K562 (cell line): Measurements from ENCODE around the gene ANXA8. TPM values are rescaled to one million over a fixed set of nuclear protein-coding genes. Genes with fewer than 3 reads are reported as not detected.
A peak's percentile ranks its signal among the peaks of the same experiment; 100 is the strongest.

ENCODE experiments used
- ATAC-seq: fragments of 200-7000 bp; cut with Tn5 transposase; 3 replicates; pipeline ENCODE4 v1.9.1; 2020; ENCODE audit warnings: moderate library complexity
- BruUV-seq: library from RNA; stranded (reverse); fragments of 400-500 nt; replicated peaks from 2 replicates; lab custom pipeline; 2021; lab: Mats Ljungman, UMichigan
- CTCF ChIA-PET: fragments of 300-600 bp; formaldehyde crosslinking; extraction: SDS; loops from one replicate; lab custom pipeline; 2021; ENCODE audit warnings: low intra/inter-chr PET ratio; lab: Yijun Ruan, JAX
- POLR2A ChIA-PET: fragments of 300-600, 350-650 bp; sonication (Branson Sonifier 250); formaldehyde crosslinking; extraction: SDS; loops from one replicate; lab custom pipeline; 2021; ENCODE audit warnings: antibody characterized with exemption, inconsistent platforms; lab: Yijun Ruan, JAX
- DNase-seq, 4 experiments: peaks; one replicate each; pipeline versions ENCODE4 v3.0.0 to v3.0.0-alpha.2; 2011 to 2018; ENCODE audit warnings: low spot score in 3 of 4, mixed read lengths in 3 of 4; ENCODE audit errors: extremely low read depth in 1 of 4
- FAIRE-seq: peaks from 2 replicates; lab custom pipeline; 2011; peaks lifted over from hg19 to GRCh38; lab: Jason Lieb, UNC
- H2AFZ ChIP-seq: 2 replicates; pipeline ENCODE4 v1.6.0; 2011; ENCODE audit warnings: low read depth, low read length, control low read depth, inconsistent platforms
- H3K27ac ChIP-seq: fragments of 200-600 bp; 3 replicates; pipeline ENCODE4 v1.8.0; 2011; ENCODE audit warnings: low read depth, mild to moderate bottlenecking, control low read depth, inconsistent platforms, low read length, moderate library complexity, mixed read lengths; ENCODE audit errors: extremely low read depth
- H3K27me3 ChIP-seq, 2 experiments: fragments of 300-600 bp in 1 of 2; 2 replicates in 1 of 2; 3 replicates in 1 of 2; pipeline versions ENCODE4 v1.6.0 to v1.8.0; 2011; ENCODE audit warnings: inconsistent platforms in 2 of 2, low read length in 2 of 2, mild to moderate bottlenecking in 1 of 2, mixed read lengths in 1 of 2, moderate library complexity in 1 of 2; ENCODE audit not compliant: control insufficient read depth in 2 of 2, insufficient read depth in 2 of 2
- H3K36me3 ChIP-seq: fragments of 300-600 bp; 3 replicates; pipeline ENCODE4 v1.8.0; 2011; ENCODE audit warnings: mild to moderate bottlenecking, low read length, inconsistent platforms; ENCODE audit not compliant: control insufficient read depth, insufficient read depth
- H3K4me1 ChIP-seq, 2 experiments: fragments of 200-600 bp in 1 of 2; replicated peaks in 1 of 2; 2 replicates in 1 of 2; 3 replicates in 1 of 2; pipeline versions ENCODE4 v1.5.1 to v1.8.0; 2011; ENCODE audit warnings: inconsistent platforms in 2 of 2, low read length in 2 of 2, mild to moderate bottlenecking in 1 of 2, mixed read lengths in 1 of 2, moderate library complexity in 1 of 2; ENCODE audit not compliant: control insufficient read depth in 2 of 2, insufficient read depth in 2 of 2
- H3K4me2 ChIP-seq: 2 replicates; pipeline ENCODE4 v1.6.1; 2011; ENCODE audit warnings: low read length, control low read depth, inconsistent platforms, mixed read lengths; ENCODE audit not compliant: insufficient read depth
- H3K4me3 ChIP-seq: fragments of 200-600 bp; sonication (generic), shearing (Covaris generic); 2 replicates; pipeline ENCODE4 v1.5.1; 2016; ENCODE audit warnings: control low read depth, inconsistent platforms
- H3K79me2 ChIP-seq: fragments of 200-600 bp; 3 replicates; pipeline ENCODE4 v1.8.0; 2011; ENCODE audit warnings: low read length, inconsistent platforms; ENCODE audit not compliant: control insufficient read depth, insufficient read depth
- H3K9ac ChIP-seq, 2 experiments: 2 replicates each; pipeline versions ENCODE4 v1.6.0 to v1.6.1; 2011; ENCODE audit warnings: low read depth in 2 of 2, low read length in 2 of 2, control low read depth in 1 of 2, inconsistent platforms in 1 of 2, mild to moderate bottlenecking in 1 of 2, mixed read lengths in 1 of 2; ENCODE audit not compliant: insufficient read depth in 1 of 2
- H3K9me1 ChIP-seq: one replicate; pipeline ENCODE4 v1.6.0; 2011; ENCODE audit warnings: inconsistent platforms, mild to moderate bottlenecking, low read length, moderate library complexity; ENCODE audit not compliant: control insufficient read depth, insufficient read depth
- H3K9me3 ChIP-seq: replicated peaks from 2 replicates; pipeline ENCODE4 v1.5.1; 2011; ENCODE audit warnings: low read depth, low read length, inconsistent platforms; ENCODE audit not compliant: control insufficient read depth, insufficient read depth
- H4K20me1 ChIP-seq: replicated peaks from 2 replicates; pipeline ENCODE4 v1.6.1; 2011; ENCODE audit warnings: low read length, inconsistent platforms, mixed read lengths; ENCODE audit not compliant: control insufficient read depth, insufficient read depth
- HOXB6 ChIP-seq: fragments of 250-450 bp; sonication (Bioruptor Pico); IDR thresholded peaks from 2 replicates; pipeline ENCODE4 v1.5.1; 2022; ENCODE audit warnings: mild to moderate bottlenecking, borderline replicate concordance
- STAG1 ChIP-seq: sonication (generic); formaldehyde crosslinking; IDR thresholded peaks from 2 replicates; pipeline ENCODE4 v1.5.0; 2020; ENCODE audit warnings: missing genetic modification reagents, borderline replicate concordance
- TBP ChIP-seq: optimal IDR thresholded peaks from 2 replicates; pipeline ENCODE3; 2011; ENCODE audit warnings: low read depth, low read length, improper control_type of control experiment
- ZNF232 ChIP-seq: sonication (generic); formaldehyde crosslinking; IDR thresholded peaks from 2 replicates; pipeline ENCODE4 v1.8.0; 2022; ENCODE audit warnings: mild to moderate bottlenecking, missing genetic modification reagents
- ZNF586 ChIP-seq: fragments of 450-650 bp; formaldehyde crosslinking; conservative IDR thresholded peaks from 2 replicates; pipeline ENCODE4 v1.4.0; 2020; ENCODE audit warnings: mild to moderate bottlenecking, moderate library complexity
- ZNF644 ChIP-seq: fragments of 200-800 bp; sonication (Bioruptor generic); IDR thresholded peaks from 2 replicates; pipeline ENCODE4 v1.6.1; 2016; ENCODE audit warnings: low read depth, missing genetic modification characterization, missing compliant biosample characterization
- WGBS: fragments of 100-300 bp; shearing (Covaris generic); methylation state at CpG from one replicate; pipeline ENCODE4 v1.1.6; 2016; ENCODE audit warnings: low coverage, mixed read lengths; ENCODE audit not compliant: insufficient coverage; ENCODE audit errors: missing lambda C conversion rate; 5-methylcytosine and 5-hydroxymethylcytosine counted together
- in situ Hi-C: fragments of 300-500 bp; cut with MboI; formaldehyde crosslinking; loops from 4 replicates; pipeline ENCODE4 v1.15.0; 2018; ENCODE audit warnings: inconsistent platforms, mixed read lengths
- intact Hi-C: fragments of 100-400 bp; cut with micrococcal nuclease; formaldehyde crosslinking; loops from 2 replicates; pipeline ENCODE4 v1.14.2; 2022
- polyA plus RNA-seq, 8 experiments: library from polyadenylated mRNA; depleted of rRNA in 4 of 8; stranded (reverse) in 5 of 8; unstranded in 3 of 8; fragments of >200 nt; fragmentation: Nextera tagmentation in 2 of 8; fragmentation: Illumina TruSeq in 1 of 8; extraction: Ambion mirVana in 2 of 8; extraction: Trizol in 1 of 8; gene quantifications; 2 replicates each; pipeline versions ENCODE4 v1.2.1 to v1.2.3, GENCODE V29; 2011 to 2014; ENCODE audit warnings: inconsistent platforms in 1 of 8, missing spikeins in 1 of 8
- total RNA-seq, 7 experiments: library from RNA; depleted of rRNA in 6 of 7; stranded (reverse); fragments of >200 nt in 6 of 7; fragmentation: Illumina TruSeq in 2 of 7; extraction: Trizol in 2 of 7; gene quantifications; 2 replicates each; pipeline versions ENCODE4 v1.2.1 to v1.2.3, GENCODE V29; 2011 to 2021; ENCODE audit warnings: low replicate concordance in 1 of 7
- TF ChIP-seq, protein P1 (sequence below): fragments of 200-400 bp; formaldehyde crosslinking; IDR thresholded peaks from 2 replicates; pipeline ENCODE4 v1.6.1; 2017; ENCODE audit warnings: mild to moderate bottlenecking, low read depth, low read length, moderate library complexity
- TF ChIP-seq, protein P2 (sequence below): fragments of 450-650 bp; IDR thresholded peaks from 2 replicates; pipeline ENCODE4 v1.6.1; 2016; ENCODE audit warnings: mild to moderate bottlenecking

Gene ANXA8
- total and polyA plus RNA-seq, 9 of the 15 experiments (the other 6 are each of a cell fraction or from before 2014, with no cell fraction given) = not detected

DNA sequence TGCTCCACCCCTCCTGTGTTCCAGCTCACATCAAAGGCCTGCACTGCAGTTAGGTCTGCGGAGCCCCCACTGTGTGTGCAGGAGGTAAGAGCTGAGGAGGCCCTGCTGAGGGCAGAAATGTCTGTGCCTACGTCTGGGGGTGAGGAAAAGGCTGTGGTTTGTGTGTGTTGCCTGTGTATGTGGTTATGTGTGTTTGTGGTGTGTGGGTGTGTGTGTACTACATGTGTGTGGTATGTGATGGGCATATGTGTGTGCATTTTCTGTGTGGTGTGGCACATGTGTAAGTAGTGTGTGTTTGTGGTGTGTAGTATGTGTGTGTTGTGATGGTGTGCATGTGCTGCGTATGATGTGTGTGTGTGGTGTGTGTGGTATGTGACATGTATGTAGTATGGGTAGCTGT is 36.2 kb downstream of the ANXA8 start (continued):
- TF ChIP-seq, protein P1, sequence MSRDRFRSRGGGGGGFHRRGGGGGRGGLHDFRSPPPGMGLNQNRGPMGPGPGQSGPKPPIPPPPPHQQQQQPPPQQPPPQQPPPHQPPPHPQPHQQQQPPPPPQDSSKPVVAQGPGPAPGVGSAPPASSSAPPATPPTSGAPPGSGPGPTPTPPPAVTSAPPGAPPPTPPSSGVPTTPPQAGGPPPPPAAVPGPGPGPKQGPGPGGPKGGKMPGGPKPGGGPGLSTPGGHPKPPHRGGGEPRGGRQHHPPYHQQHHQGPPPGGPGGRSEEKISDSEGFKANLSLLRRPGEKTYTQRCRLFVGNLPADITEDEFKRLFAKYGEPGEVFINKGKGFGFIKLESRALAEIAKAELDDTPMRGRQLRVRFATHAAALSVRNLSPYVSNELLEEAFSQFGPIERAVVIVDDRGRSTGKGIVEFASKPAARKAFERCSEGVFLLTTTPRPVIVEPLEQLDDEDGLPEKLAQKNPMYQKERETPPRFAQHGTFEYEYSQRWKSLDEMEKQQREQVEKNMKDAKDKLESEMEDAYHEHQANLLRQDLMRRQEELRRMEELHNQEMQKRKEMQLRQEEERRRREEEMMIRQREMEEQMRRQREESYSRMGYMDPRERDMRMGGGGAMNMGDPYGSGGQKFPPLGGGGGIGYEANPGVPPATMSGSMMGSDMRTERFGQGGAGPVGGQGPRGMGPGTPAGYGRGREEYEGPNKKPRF = no peak
- no peak for TF ChIP-seq ZNF232 (CRISPR knock-in tag)
- TF ChIP-seq TBP = no peak
- no peak for TF ChIP-seq ZNF586
- TF ChIP-seq, protein P2, sequence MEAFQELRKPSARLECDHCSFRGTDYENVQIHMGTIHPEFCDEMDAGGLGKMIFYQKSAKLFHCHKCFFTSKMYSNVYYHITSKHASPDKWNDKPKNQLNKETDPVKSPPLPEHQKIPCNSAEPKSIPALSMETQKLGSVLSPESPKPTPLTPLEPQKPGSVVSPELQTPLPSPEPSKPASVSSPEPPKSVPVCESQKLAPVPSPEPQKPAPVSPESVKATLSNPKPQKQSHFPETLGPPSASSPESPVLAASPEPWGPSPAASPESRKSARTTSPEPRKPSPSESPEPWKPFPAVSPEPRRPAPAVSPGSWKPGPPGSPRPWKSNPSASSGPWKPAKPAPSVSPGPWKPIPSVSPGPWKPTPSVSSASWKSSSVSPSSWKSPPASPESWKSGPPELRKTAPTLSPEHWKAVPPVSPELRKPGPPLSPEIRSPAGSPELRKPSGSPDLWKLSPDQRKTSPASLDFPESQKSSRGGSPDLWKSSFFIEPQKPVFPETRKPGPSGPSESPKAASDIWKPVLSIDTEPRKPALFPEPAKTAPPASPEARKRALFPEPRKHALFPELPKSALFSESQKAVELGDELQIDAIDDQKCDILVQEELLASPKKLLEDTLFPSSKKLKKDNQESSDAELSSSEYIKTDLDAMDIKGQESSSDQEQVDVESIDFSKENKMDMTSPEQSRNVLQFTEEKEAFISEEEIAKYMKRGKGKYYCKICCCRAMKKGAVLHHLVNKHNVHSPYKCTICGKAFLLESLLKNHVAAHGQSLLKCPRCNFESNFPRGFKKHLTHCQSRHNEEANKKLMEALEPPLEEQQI = no peak
- TF ChIP-seq ZNF644 = no peak

DNA sequence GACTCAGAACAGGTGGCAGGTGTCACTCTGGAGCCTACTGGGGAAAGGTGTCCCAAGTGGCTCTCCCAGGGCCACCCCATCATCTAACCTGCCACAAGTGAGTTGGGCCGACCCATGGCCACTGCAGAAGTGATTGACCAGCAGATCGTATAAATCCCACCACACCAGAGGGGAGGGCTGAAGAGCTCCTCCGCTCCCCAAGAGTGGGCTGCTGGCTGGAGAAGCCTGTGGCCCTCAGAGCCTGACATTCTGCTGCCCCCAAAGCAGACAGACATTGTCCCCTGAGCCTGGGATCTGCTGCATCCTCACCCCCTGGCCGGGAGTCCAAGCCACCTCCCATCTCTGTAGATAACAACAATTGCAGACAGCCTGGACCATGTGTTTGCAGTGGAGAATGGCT is 36.7 kb downstream of the ANXA8 start:
- Histone ChIP-seq H3K4me3 (no peak overlapping the region), H3K79me2 (no peaks in the 10 kb centered on the region), H3K9ac (no peak overlapping the region), H3K4me1 (no peaks in the 10 kb centered on the region), H3K36me3 (no peaks in the 10 kb centered on the region), H4K20me1 (no peaks in the 10 kb centered on the region; the same call in 1 of the 2 replicates), H3K9me1 (no peaks in the 10 kb centered on the region), H3K27ac (no peak overlapping the region), H3K4me2 (no peak overlapping the region), H2AFZ (no peak overlapping the region), H3K27me3 (peaks cover 11 to 25% of the 10 kb centered on the region in 2 experiments; a peak in 4 of 5 replicates), H3K9me3 (no peaks in the 10 kb centered on the region)
- ChIA-PET CTCF (no interaction called here), POLR2A (no interaction called here)
- DNase-seq (peak in 1 of 4 experiments; percentile 1), ATAC-seq (no peak), FAIRE-seq (no peak)
- intact Hi-C loops = no loop called here
- TF ChIP-seq HOXB6 (CRISPR knock-in tag) (no peak), STAG1 (CRISPR knock-in tag) (0 out of 2 replicates have a peak, but pooled peaks have one; percentile 20)
- WGBS = 2% methylated on average over 4 of the region's 4 CpGs
- no TSS peak for BruUV-seq
- in situ Hi-C loops = loop anchor here (25.0 kb wide), 1 partner anchor 115 kb away; no protein-coding TSS in a partner anchor
